ENCODE results near the gene SLC5A10.

DNA sequence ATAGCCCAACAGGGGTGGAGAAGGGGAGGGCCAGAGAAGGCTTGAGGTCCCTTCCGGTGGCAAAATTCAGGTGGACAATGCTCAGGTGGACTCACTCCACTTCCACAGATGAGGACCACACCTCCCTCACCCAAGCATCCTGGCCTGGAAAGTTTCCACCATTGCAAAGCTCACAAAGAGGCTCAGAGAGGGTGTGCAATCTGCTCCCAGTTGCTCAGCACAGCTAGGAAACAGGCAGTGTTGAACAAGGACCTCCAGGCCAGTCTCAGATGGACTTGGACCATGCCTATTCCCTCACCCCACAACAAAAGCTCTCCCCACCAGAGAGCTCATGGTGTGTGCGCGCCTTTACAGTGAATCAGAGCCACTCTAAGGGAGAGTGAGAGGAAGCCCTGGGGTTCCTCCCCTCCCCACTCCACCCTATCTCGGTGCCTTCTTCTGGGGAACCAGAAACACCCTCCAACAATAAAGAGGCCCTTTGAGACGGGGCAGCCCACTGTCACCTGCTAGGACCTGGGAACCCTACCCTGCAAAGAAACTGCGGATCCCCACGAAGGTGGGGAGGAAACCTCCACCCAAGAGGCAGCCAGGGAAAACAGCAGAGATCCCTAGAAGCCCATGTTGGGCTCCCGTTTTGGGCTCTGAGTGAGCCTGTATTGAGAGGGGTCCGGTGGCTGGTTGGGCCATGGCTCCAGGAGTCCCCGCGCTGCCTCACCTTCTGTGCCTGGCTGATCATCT is 51.0 kb downstream of the SLC5A10 start:
- TF ChIP-seq, protein P1, sequence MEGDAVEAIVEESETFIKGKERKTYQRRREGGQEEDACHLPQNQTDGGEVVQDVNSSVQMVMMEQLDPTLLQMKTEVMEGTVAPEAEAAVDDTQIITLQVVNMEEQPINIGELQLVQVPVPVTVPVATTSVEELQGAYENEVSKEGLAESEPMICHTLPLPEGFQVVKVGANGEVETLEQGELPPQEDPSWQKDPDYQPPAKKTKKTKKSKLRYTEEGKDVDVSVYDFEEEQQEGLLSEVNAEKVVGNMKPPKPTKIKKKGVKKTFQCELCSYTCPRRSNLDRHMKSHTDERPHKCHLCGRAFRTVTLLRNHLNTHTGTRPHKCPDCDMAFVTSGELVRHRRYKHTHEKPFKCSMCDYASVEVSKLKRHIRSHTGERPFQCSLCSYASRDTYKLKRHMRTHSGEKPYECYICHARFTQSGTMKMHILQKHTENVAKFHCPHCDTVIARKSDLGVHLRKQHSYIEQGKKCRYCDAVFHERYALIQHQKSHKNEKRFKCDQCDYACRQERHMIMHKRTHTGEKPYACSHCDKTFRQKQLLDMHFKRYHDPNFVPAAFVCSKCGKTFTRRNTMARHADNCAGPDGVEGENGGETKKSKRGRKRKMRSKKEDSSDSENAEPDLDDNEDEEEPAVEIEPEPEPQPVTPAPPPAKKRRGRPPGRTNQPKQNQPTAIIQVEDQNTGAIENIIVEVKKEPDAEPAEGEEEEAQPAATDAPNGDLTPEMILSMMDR (IDR thresholded peaks at IDR 0.05), result no peak
- TF ChIP-seq POLR2A (IDR thresholded peaks at IDR 0.05), result no peak
